Parathyroid adenoma (tissue), 2 donors: ENCODE data around the gene ASB7.

Source experiments
- H2AFZ ChIP-seq: fragments of 300-600 bp; sonication (generic); one replicate; pipeline ENCODE4 v1.7.0; 2017; ENCODE audit warnings: antibody characterized with exemption, mild to moderate bottlenecking
- H3K27ac ChIP-seq: fragments of 300-600 bp; sonication (generic); one replicate; pipeline ENCODE4 v1.7.0; 2017
- H3K27me3 ChIP-seq: fragments of 300-600 bp; sonication (generic); one replicate; pipeline ENCODE4 v1.7.0; 2017; ENCODE audit warnings: low read length; ENCODE audit not compliant: control insufficient read depth, insufficient read depth
- H3K36me3 ChIP-seq: fragments of 300-600 bp; sonication (generic); one replicate; pipeline ENCODE4 v1.7.0; 2017; ENCODE audit warnings: low read length; ENCODE audit not compliant: control insufficient read depth, insufficient read depth
- H3K4me1 ChIP-seq: fragments of 300-600 bp; sonication (generic); one replicate; pipeline ENCODE4 v1.7.0; 2017; ENCODE audit warnings: control low read depth
- H3K4me2 ChIP-seq: fragments of 300-600 bp; sonication (generic); one replicate; pipeline ENCODE4 v1.7.0; 2017; ENCODE audit warnings: low read length
- H3K4me3 ChIP-seq: fragments of 300-600 bp; sonication (generic); one replicate; pipeline ENCODE4 v1.7.0; 2017; ENCODE audit warnings: low read depth, low read length
- H3K79me2 ChIP-seq: fragments of 300-600 bp; sonication (generic); one replicate; pipeline ENCODE4 v1.7.0; 2017; ENCODE audit warnings: control low read depth
- H3K9ac ChIP-seq: fragments of 300-600 bp; sonication (generic); one replicate; pipeline ENCODE4 v1.7.0; 2017; ENCODE audit warnings: mild to moderate bottlenecking
- H3K9me3 ChIP-seq: fragments of 300-600 bp; sonication (generic); one replicate; pipeline ENCODE4 v1.7.0; 2017; ENCODE audit warnings: low read length; ENCODE audit not compliant: control insufficient read depth
- CTCF ChIP-seq: fragments of 300-600 bp; sonication (generic); IDR thresholded peaks from one replicate; pipeline ENCODE4 v1.7.0; 2017; ENCODE audit warnings: antibody characterized with exemption, mild to moderate bottlenecking
- donor health status: primary hyperparathyroidism.

ASB7 gene

DNA sequence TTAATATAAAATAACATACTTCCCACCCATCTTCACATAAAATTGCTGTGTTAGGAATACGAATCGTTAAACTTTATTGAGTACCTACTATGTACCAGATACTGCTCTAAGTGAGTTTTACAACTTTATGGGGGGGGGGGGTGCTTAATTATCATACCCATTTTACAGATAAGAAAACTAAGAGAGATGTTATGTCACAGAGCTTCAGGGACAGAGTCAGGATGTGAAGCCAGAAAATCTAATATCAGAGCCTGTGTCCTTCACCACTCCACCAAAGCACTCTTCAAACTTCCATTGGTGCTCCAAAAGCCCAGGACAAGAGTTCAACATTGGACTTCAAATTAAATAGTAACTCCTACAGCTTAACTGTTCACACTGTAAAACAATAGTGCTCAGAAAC is 9.0 kb upstream of the ASB7 start:
- Histone ChIP-seq H3K27ac (no peak overlapping the region), H3K4me1 (no peaks in the 10 kb centered on the region), H3K4me2 (no peak overlapping the region), H3K9ac (no peak overlapping the region), H3K9me3 (no peaks in the 10 kb centered on the region), H3K36me3 (no peaks in the 10 kb centered on the region), H3K27me3 (no peaks in the 10 kb centered on the region), H3K79me2 (peaks cover 16% of the 10 kb centered on the region), H2AFZ (no peak overlapping the region), H3K4me3 (no peak overlapping the region)
- no peak for TF ChIP-seq CTCF

DNA sequence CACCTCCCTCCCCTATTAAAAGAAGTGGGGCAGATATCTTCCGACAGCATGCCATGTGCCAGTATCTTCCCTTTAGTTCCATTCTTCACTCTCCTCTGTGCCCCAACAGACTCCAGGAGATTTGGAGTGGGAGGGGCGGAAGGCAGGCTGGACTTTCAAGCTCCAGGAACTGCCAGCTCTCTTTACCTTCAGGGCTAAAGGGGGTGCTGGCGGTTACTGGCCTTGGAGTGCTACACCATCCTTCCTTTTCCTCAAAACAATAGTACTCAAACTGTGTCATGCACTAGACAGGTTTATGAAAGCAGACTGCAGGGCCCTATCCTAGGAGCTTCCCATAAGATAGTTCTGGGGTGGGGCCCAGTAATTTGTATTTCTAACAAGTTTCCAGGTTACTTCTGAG is 6.4 kb upstream of the ASB7 start:
- Histone ChIP-seq H3K4me2 (no peak overlapping the region), H3K79me2 (peaks cover 20% of the 10 kb centered on the region), H3K4me1 (no peaks in the 10 kb centered on the region), H3K9ac (no peak overlapping the region), H2AFZ (no peak overlapping the region), H3K4me3 (no peak overlapping the region), H3K9me3 (no peaks in the 10 kb centered on the region), H3K27ac (no peak overlapping the region), H3K27me3 (no peaks in the 10 kb centered on the region), H3K36me3 (no peaks in the 10 kb centered on the region)
- no peak for TF ChIP-seq CTCF

DNA sequence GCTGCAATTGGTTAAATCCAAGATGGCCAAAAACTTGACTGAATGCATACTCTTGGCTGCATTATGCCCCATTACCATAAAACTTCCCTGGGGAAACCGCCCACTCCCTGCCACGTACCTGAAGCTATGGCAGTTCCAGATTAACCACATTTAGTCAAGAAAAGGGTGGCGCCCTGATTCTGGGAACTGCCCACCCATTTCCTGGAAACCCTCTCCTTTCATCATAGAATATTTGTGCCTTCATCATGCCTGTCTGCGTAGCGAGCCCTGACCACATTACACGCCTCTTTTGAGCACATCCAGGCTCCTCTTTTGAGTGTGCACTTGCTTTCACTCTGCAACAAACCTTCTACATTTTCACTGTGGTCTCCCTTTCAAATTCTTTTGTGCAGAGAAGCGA is 5.6 kb upstream of the ASB7 start:
- Histone ChIP-seq H3K36me3 (no peaks in the 10 kb centered on the region), H3K79me2 (peaks cover 29% of the 10 kb centered on the region), H3K4me1 (no peaks in the 10 kb centered on the region), H2AFZ (no peak overlapping the region), H3K4me3 (no peak overlapping the region), H3K27ac (no peak overlapping the region), H3K27me3 (no peaks in the 10 kb centered on the region), H3K4me2 (no peak overlapping the region), H3K9ac (no peak overlapping the region), H3K9me3 (no peaks in the 10 kb centered on the region)
- TF ChIP-seq CTCF = no peak

DNA sequence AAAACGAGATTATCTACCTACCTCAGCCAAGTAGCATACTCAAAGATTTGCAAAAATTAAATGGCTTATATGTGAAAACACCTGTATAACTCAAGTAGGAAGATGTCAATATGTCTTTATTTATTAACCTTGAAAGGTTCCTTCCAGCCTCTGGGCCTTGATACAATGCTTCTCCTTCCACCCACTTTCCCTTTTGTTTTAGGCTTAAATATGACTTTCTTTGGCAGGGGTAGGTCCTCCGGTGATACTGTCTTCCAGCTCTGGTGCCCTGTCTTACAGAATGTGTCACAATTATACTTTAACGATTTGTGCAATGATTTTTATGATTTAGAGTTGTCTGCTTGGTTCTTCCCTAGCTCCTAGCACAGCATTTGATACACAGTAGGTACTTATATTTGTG is 4.5 kb upstream of the ASB7 start:
- Histone ChIP-seq H3K4me1 (no peaks in the 10 kb centered on the region), H3K9me3 (no peaks in the 10 kb centered on the region), H3K9ac (no peak overlapping the region), H3K27me3 (no peaks in the 10 kb centered on the region), H3K27ac (no peak overlapping the region), H3K4me2 (no peak overlapping the region), H2AFZ (no peak overlapping the region), H3K36me3 (no peaks in the 10 kb centered on the region), H3K79me2 (peaks cover 28% of the 10 kb centered on the region), H3K4me3 (no peak overlapping the region)
- no peak for TF ChIP-seq CTCF

DNA sequence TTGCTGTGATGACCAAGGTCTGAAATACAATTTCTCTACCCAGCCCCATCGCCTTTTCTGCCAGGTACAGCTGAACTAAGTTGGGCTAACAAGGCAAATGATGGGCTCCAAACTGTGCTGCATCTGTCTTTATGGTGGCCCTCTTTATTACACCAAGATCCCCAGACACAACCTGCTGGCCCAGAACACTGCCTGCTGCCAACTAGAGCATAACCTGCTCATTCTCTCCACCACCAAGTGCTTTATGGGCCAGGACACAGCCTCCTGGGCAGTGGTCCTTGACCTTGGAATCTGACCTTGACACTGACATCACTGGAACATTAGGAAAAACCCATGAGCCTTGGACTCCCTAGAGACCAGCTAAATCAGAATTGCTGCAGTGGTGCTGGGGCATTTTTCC is 3.7 kb upstream of the ASB7 start:
- TF ChIP-seq CTCF = no peak
- H3K9ac ChIP-seq = no peak overlapping the region

More for the DNA sequence above, 3.7 kb upstream of the ASB7 start:
- Histone ChIP-seq H2AFZ (no peak overlapping the region), H3K79me2 (peaks cover 30% of the 10 kb centered on the region), H3K27me3 (no peaks in the 10 kb centered on the region), H3K27ac (no peak overlapping the region), H3K9me3 (no peaks in the 10 kb centered on the region), H3K36me3 (no peaks in the 10 kb centered on the region), H3K4me2 (no peak overlapping the region), H3K4me1 (no peaks in the 10 kb centered on the region), H3K4me3 (no peak overlapping the region)
